Tibial nerve (tissue), 4 donors: ENCODE measurements around the gene BANP.
"Not testable (repeated sequence)": the region's sequence is repeated elsewhere in the genome, so short reads cannot be mapped to it uniquely, and the experiment has no call there.

Experiments
- CTCF ChIP-seq, 5 experiments: fragments of 200-600 bp in 3 of 5; fragments of 450-650 bp in 2 of 5; sonication (generic) in 3 of 5; IDR thresholded peaks; one replicate each; pipeline ENCODE4 v1.5.1; 2016 to 2019; ENCODE audit warnings: antibody characterized with exemption in 5 of 5, mild to moderate bottlenecking in 3 of 5, moderate library complexity in 2 of 5
- EP300 ChIP-seq, 2 donors: sonication (generic); formaldehyde crosslinking; IDR thresholded peaks; one replicate each; pipeline ENCODE4 v1.6.1; 2017; ENCODE audit warnings: antibody characterized with exemption in 2 of 2, mild to moderate bottlenecking in 1 of 2
- POLR2A ChIP-seq, 2 donors: fragments of 450-650 bp; IDR thresholded peaks; one replicate each; pipeline ENCODE4 v1.6.1; 2017; ENCODE audit warnings: antibody characterized with exemption in 2 of 2, mild to moderate bottlenecking in 2 of 2, moderate library complexity in 2 of 2

DNA sequence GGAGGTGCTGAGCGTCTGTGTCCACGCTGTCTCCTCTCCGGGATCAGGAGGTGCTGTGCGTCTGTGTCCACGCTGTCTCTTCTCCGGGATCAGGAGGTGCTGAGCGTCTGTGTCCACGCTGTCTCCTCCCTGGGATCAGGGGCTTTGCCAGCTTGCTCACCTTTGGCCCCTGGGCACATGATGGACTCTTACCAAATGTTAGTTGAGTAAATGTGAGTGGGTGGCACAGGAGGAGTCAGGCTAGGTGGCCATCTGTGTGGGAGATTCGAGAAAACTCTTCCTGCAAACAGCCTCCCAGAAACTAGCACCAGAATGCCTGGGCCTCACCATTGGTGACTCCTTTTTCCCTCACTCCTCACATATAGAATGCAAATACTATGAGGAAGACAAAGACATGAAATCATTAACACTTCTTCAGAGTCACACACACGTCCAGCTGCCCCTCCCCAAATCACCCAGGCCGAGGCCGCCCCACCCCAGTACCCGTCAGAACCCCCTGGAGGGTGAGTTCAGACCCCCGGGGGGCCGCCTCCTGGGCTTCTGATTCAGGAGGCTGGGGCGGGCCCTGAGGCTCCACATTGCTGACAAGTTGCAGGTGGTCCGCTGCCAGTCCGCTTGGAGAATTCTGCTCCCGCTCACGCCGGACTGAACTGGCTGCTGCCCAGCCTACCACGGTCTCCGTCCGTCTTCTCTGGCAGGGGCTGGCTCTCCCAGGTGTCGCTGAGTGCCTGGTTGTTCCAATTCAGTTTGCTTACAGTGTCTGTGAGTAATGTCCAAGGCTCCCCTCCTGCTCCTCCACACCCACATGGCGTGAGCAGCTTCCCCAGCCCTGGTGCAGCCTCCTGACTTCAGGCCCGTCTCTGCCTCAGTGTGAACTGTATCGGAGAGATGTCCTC, 158.7 kb downstream of the BANP start:
- TF ChIP-seq CTCF, EP300, POLR2A (IDR thresholded peaks at IDR 0.05): not testable (repeated sequence)
